ENCODE measurements around the gene COL20A1. TPM values are rescaled to one million over a fixed set of nuclear protein-coding genes. Genes with fewer than 3 reads are reported as not detected.

Gene COL20A1
- total RNA-seq, 1 experiment from 2014 or later, result 2.3 TPM

DNA sequence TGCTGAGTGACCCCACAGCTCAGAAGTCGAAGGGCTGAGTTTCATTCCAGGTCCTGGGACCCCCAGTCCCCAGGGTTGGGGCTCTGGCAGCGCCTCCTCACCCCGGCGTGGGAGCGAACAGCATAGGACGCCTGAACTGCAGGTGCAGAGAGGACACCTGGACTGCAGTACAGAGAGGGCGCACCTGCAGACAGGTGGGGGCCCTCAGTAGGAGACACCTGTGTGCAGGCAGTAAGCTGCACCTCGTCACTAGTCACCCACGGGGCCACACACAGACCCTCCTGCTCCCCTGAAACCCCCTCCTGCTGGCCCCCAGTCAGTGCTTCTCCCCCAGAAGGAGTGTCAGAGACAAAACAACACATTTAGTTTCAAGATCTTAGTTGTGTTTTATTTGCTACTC, 30.1 kb upstream of the COL20A1 start:
- DNase-seq, result no peak
- Mint-ChIP-seq H3K4me3 (no peak overlapping the region; a peak in 1 of 5 replicates), H3K4me1 (peaks cover 4 to 24% of the 10 kb centered on the region in 2 experiments; a peak in 3 of 4 replicates), H3K36me3 (ENCODE audit: insufficient read depth in 1 of 3, low read depth in 3 of 3) (no peaks in the 10 kb centered on the region), H3K27me3 (ENCODE audit: low read depth) (peaks cover 17% of the 10 kb centered on the region), H3K9me3 (no peaks in the 10 kb centered on the region), H3K27ac (no peak overlapping the region)
- H2AFZ ChIP-seq (ENCODE audit: low read length), result no peak overlapping the region
- H3K79me1 ChIP-seq (ENCODE audit: insufficient read depth, low read depth, low read length, poor library complexity, severe bottlenecking), result no peaks in the 10 kb centered on the region
- no peak overlapping the region for H2AK5ac ChIP-seq (ENCODE audit: insufficient read length, low read length)
- no peak overlapping the region for H3K18ac ChIP-seq (ENCODE audit: insufficient read length, low read depth, low read length)
- no peak overlapping the region for H2BK5ac ChIP-seq (ENCODE audit: insufficient read length, low read length)
- no peak overlapping the region for H2BK120ac ChIP-seq (ENCODE audit: low read depth, low read length, poor library complexity, severe bottlenecking)
- no peak overlapping the region for H3T11ph ChIP-seq (ENCODE audit: low read length)
- no peak overlapping the region for H3K23ac ChIP-seq (ENCODE audit: insufficient read length, low read depth, low read length)
- TF ChIP-seq, protein P1, sequence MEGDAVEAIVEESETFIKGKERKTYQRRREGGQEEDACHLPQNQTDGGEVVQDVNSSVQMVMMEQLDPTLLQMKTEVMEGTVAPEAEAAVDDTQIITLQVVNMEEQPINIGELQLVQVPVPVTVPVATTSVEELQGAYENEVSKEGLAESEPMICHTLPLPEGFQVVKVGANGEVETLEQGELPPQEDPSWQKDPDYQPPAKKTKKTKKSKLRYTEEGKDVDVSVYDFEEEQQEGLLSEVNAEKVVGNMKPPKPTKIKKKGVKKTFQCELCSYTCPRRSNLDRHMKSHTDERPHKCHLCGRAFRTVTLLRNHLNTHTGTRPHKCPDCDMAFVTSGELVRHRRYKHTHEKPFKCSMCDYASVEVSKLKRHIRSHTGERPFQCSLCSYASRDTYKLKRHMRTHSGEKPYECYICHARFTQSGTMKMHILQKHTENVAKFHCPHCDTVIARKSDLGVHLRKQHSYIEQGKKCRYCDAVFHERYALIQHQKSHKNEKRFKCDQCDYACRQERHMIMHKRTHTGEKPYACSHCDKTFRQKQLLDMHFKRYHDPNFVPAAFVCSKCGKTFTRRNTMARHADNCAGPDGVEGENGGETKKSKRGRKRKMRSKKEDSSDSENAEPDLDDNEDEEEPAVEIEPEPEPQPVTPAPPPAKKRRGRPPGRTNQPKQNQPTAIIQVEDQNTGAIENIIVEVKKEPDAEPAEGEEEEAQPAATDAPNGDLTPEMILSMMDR (conservative IDR thresholded peaks at IDR 0.05), result no peak
- no peak overlapping the region for H3K27ac ChIP-seq (ENCODE audit: insufficient read length, low read depth, low read length)
- H3K14ac ChIP-seq (ENCODE audit: insufficient read depth, low read length), result no peak overlapping the region
- no peaks in the 10 kb centered on the region; the same call in 1 of the 2 replicates for H3K4me1 ChIP-seq (ENCODE audit: insufficient read depth, low read length)
- H3K4me2 ChIP-seq (ENCODE audit: insufficient read depth, insufficient read length, low read length), result no peak overlapping the region
- no peak overlapping the region for H4K8ac ChIP-seq (replicated peaks; ENCODE audit: insufficient read length, low read depth, low read length)
- no peaks in the 10 kb centered on the region for H3K79me2 ChIP-seq (ENCODE audit: insufficient read depth, low read length)
- no peaks in the 10 kb centered on the region for H3K27me3 ChIP-seq (ENCODE audit: insufficient read depth, low read length)
- H3K23me2 ChIP-seq (ENCODE audit: insufficient read length, low read depth, low read length, poor library complexity, severe bottlenecking), result no peaks in the 10 kb centered on the region
- no peak overlapping the region for H2BK12ac ChIP-seq (ENCODE audit: insufficient read length, low read depth, low read length)
- no CpG with 5 or more reads among the region's 9 CpGs for WGBS (ENCODE audit: extremely low coverage, insufficient read length, low lambda C conversion rate)
- no peak overlapping the region for H4K5ac ChIP-seq (ENCODE audit: insufficient read length, low read depth, low read length)
- H4K91ac ChIP-seq (ENCODE audit: insufficient read length, low read depth, low read length), result no peak overlapping the region
- H3K9me3 ChIP-seq (ENCODE audit: control insufficient read depth, low read depth, low read length), result no peaks in the 10 kb centered on the region
- H4K20me1 ChIP-seq (ENCODE audit: control insufficient read depth, insufficient read depth, insufficient read length), result no peaks in the 10 kb centered on the region
- no peak overlapping the region for H3K4ac ChIP-seq (ENCODE audit: low read depth, low read length)
- no peak overlapping the region for H3K56ac ChIP-seq (ENCODE audit: insufficient read length, low read depth, low read length)
- no peak overlapping the region for H2BK15ac ChIP-seq (ENCODE audit: low read depth, low read length)
- no peak overlapping the region for H2BK20ac ChIP-seq (ENCODE audit: low read depth, low read length, poor library complexity, severe bottlenecking)
- H3K9ac ChIP-seq (ENCODE audit: extremely low read depth, insufficient read length, low read length), result no peak overlapping the region

All from H9 (cell line).